GM12891 (cell line): ENCODE measurements around the gene SPTBN1.

Experiments
- PAX5 ChIP-seq: IDR thresholded peaks from 2 replicates; pipeline ENCODE4 v1.6.1; 2011; ENCODE audit warnings: low read length, moderate library complexity, mild to moderate bottlenecking; ENCODE audit not compliant: insufficient read depth, severe bottlenecking
- POLR2A ChIP-seq: IDR thresholded peaks from 2 replicates; pipeline ENCODE4 v1.6.1; 2011; ENCODE audit warnings: low read depth, low read length, control low read depth
- POLR2AphosphoS5 ChIP-seq: IDR thresholded peaks from 2 replicates; pipeline ENCODE4 v1.6.1; 2011; ENCODE audit warnings: low read depth, low read length, control low read depth
- POU2F2 ChIP-seq: IDR thresholded peaks from 2 replicates; pipeline ENCODE4 v1.6.1; 2011; ENCODE audit warnings: low read depth, mild to moderate bottlenecking, control low read depth, low read length, moderate library complexity
- SPI1 ChIP-seq: IDR thresholded peaks from 2 replicates; pipeline ENCODE4 v1.6.1; 2011; ENCODE audit warnings: low read depth, low read length, control low read depth
- TAF1 ChIP-seq: IDR thresholded peaks from 2 replicates; pipeline ENCODE4 v1.6.1; 2011; ENCODE audit warnings: low read depth, low read length, control low read depth

DNA sequence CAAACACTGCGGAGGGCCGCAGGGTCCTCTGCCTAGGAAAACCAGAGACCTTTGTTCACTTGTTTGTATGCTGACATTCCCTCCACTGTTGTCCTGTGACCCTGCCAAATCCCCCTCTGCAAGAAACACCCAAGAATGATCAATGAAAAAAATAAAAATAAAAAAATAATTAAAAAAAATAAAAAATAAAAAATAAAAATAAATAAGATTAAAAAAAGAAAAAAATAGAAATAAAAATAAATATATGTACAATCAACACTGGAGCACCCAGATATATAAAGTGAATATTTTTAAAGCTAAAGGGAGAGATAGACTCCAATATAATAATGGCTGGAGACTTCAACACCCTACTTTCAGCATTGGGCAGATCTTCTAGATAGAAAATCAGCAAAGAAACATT lies 243.5 kb downstream of the SPTBN1 start:
- TF ChIP-seq TAF1 (no peak), POLR2AphosphoS5 (no peak), PAX5 (no peak), POLR2A (no peak), SPI1 (no peak), POU2F2 (no peak)
